Body of pancreas (tissue), 4 donors: ENCODE measurements around the gene NME9.

Experiments used
- POLR2A ChIP-seq, 3 donors: fragments of 450-650 bp; IDR thresholded peaks; one replicate each; pipeline ENCODE4 v1.6.1; 2016; ENCODE audit warnings: antibody characterized with exemption in 3 of 3, mild to moderate bottlenecking in 2 of 3
- TF ChIP-seq, protein P1 (sequence below), 7 experiments: fragments of 450-650 bp in 4 of 7; fragments of 200-600 bp in 3 of 7; sonication (generic) in 3 of 7; IDR thresholded peaks; one replicate each; pipeline ENCODE4 v1.5.1; 2016 to 2019; ENCODE audit warnings: antibody characterized with exemption in 7 of 7

DNA sequence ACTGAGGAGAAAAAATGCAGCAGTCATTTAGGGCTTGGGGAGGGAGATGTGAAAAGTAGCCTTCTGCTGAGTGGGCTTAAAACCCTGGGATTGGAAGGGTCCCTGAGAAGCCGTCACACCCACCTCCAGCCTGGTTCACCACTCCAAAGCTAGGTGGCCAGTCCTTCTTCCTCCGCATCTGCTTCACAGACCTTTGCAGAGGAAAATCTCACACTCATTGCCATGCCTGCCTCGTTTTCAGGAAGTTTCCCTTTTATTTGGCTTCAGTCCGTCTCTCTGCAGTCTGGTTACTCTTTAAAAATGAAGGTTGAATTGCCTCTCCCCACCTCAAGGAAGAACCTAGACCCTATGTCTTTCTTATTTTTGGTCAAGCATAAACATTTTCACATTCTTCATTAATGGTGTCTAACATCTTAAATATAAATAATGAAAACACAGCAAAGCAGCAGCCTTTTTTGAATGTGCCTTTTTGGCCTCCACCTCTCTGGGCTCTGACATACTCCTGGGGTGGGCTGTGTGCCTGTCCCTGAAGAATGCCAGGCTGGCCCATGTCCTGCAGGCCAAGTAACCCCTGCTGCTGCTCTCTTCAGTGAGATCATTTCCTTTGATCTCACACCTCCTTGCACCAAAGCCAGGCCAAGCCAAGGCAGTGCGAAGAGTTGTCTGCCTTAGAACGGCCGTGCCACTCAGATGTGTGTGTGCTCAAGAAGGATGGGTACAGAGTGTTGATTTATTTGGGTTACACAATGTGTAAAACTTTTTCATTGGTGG is 29.7 kb upstream of the NME9 start:
- no peak for TF ChIP-seq POLR2A (IDR thresholded peaks at IDR 0.05)
- TF ChIP-seq, protein P1, sequence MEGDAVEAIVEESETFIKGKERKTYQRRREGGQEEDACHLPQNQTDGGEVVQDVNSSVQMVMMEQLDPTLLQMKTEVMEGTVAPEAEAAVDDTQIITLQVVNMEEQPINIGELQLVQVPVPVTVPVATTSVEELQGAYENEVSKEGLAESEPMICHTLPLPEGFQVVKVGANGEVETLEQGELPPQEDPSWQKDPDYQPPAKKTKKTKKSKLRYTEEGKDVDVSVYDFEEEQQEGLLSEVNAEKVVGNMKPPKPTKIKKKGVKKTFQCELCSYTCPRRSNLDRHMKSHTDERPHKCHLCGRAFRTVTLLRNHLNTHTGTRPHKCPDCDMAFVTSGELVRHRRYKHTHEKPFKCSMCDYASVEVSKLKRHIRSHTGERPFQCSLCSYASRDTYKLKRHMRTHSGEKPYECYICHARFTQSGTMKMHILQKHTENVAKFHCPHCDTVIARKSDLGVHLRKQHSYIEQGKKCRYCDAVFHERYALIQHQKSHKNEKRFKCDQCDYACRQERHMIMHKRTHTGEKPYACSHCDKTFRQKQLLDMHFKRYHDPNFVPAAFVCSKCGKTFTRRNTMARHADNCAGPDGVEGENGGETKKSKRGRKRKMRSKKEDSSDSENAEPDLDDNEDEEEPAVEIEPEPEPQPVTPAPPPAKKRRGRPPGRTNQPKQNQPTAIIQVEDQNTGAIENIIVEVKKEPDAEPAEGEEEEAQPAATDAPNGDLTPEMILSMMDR (IDR thresholded peaks at IDR 0.05), result no peak
